Mammary microvascular endothelial cell (primary cell): ENCODE measurements around the gene PCDHGC5. TPM values are rescaled to one million over a fixed set of nuclear protein-coding genes. Genes with fewer than 3 reads are reported as not detected.

ENCODE experiments used
- total RNA-seq: library from RNA; depleted of rRNA; stranded (reverse); fragments of >200 nt; gene quantifications from 2 replicates; pipeline ENCODE4 v1.2.3, GENCODE V29; 2015

Gene PCDHGC5
- total RNA-seq, result 0.15 and 0.20 TPM in 2 replicates

GRCh38 chr5:141488591-141489561 is at the start of gene PCDHGC5:
Gene PCDHGC5 (plus strand): TSS chr5:141489081. CDS start chr5:141489241, 160 bp downstream.

GRCh38 chr5:141475625-141476131 is 13.2 kb upstream of the PCDHGC5 start, which contains the start of gene PCDHGC3:
Gene PCDHGC3 (plus strand): TSS chr5:141475966. CDS start chr5:141476117, 151 bp downstream.

GRCh38 chr5:141484641-141485311 is 4.1 kb upstream of the PCDHGC5 start, which contains the start of gene PCDHGC4:
Gene PCDHGC4 (plus strand): TSS chr5:141485030. CDS start chr5:141485174, 144 bp downstream.

Other genes with a start within 250 kb of the PCDHGC5 start
- gene PCDHB15, start 243.7 kb upstream of the PCDHGC5 start, total RNA-seq, result 0.15 and 0.40 TPM in 2 replicates
- gene SLC25A2, start 185.0 kb upstream of the PCDHGC5 start, total RNA-seq, result 0.15 TPM in 1 of 2 replicates, not detected in the other
- gene TAF7, start 168.3 kb upstream of the PCDHGC5 start, total RNA-seq, result 44.8 and 50.7 TPM in 2 replicates
- 0.20 and 0.59 TPM in 2 replicates for gene PCDHGA1, start 158.6 kb upstream of the PCDHGC5 start, total RNA-seq
- gene PCDHGA2, start 150.3 kb upstream of the PCDHGC5 start, total RNA-seq, result 0.73 and 0.79 TPM in 2 replicates
- gene PCDHGA3, start 145.3 kb upstream of the PCDHGC5 start, total RNA-seq, result 0.13 and 0.49 TPM in 2 replicates
- gene PCDHGB1, start 139.0 kb upstream of the PCDHGC5 start, total RNA-seq, result 0.44 and 0.60 TPM in 2 replicates
- gene PCDHGA4, start 134.1 kb upstream of the PCDHGC5 start, total RNA-seq, result 2.8 and 3.9 TPM in 2 replicates
- 2.9 and 3.3 TPM in 2 replicates for gene PCDHGB2, start 129.1 kb upstream of the PCDHGC5 start, total RNA-seq
- gene PCDHGA5, start 124.9 kb upstream of the PCDHGC5 start, total RNA-seq, result 0.53 and 0.79 TPM in 2 replicates
- gene PCDHGB3, start 118.8 kb upstream of the PCDHGC5 start, total RNA-seq, result 0.67 and 1.4 TPM in 2 replicates
- 0.73 and 1.2 TPM in 2 replicates for gene PCDHGA6, start 115.2 kb upstream of the PCDHGC5 start, total RNA-seq
- gene PCDHGA7, start 106.3 kb upstream of the PCDHGC5 start, total RNA-seq, result 0.80 and 1.1 TPM in 2 replicates
- gene PCDHGB4, start 101.4 kb upstream of the PCDHGC5 start, total RNA-seq, result 3.3 and 4.2 TPM in 2 replicates
- 0.15 and 0.33 TPM in 2 replicates for gene PCDHGA8, start 96.4 kb upstream of the PCDHGC5 start, total RNA-seq
- gene PCDHGB5, start 91.1 kb upstream of the PCDHGC5 start, total RNA-seq, result 7.9 and 8.3 TPM in 2 replicates
- gene PCDHGA9, start 86.3 kb upstream of the PCDHGC5 start, total RNA-seq, result 1.2 and 1.8 TPM in 2 replicates
- gene PCDHGB6, start 81.1 kb upstream of the PCDHGC5 start, total RNA-seq, result 0.73 and 1.2 TPM in 2 replicates
- gene PCDHGA10, start 76.1 kb upstream of the PCDHGC5 start, total RNA-seq, result 1.7 and 2.6 TPM in 2 replicates
- gene PCDHGB7, start 71.4 kb upstream of the PCDHGC5 start, total RNA-seq, result 3.1 and 5.3 TPM in 2 replicates
- 4.4 and 4.6 TPM in 2 replicates for gene PCDHGA11, start 68.0 kb upstream of the PCDHGC5 start, total RNA-seq
- gene PCDHGA12, start 58.6 kb upstream of the PCDHGC5 start, total RNA-seq, result 4.7 and 5.9 TPM in 2 replicates
- 18.0 and 18.2 TPM in 2 replicates for gene PCDHGC3, start 13.1 kb upstream of the PCDHGC5 start, total RNA-seq
- gene PCDHGC4, start 4.1 kb upstream of the PCDHGC5 start, total RNA-seq, result 0.20 and 0.44 TPM in 2 replicates
- 79.6 and 79.9 TPM in 2 replicates for gene DIAPH1, start 129.9 kb downstream of the PCDHGC5 start, total RNA-seq
- gene HDAC3, start 147.8 kb downstream of the PCDHGC5 start, total RNA-seq, result 36.8 and 38.3 TPM in 2 replicates
- gene RELL2, start 147.9 kb downstream of the PCDHGC5 start, total RNA-seq, result 5.3 and 5.7 TPM in 2 replicates
- gene FCHSD1, start 162.3 kb downstream of the PCDHGC5 start, total RNA-seq, result 19.6 and 20.1 TPM in 2 replicates
- gene ARAP3, start 193.1 kb downstream of the PCDHGC5 start, total RNA-seq, result 37.1 and 39.6 TPM in 2 replicates